22Rv1 (cell line): Measurements from ENCODE around the gene FAM187B.

Experiments used
- ZFX ChIP-seq: fragments of 450-650 bp; IDR thresholded peaks from 2 replicates; pipeline ENCODE4 v1.6.1; 2017; ENCODE audit warnings: antibody characterized with exemption, borderline replicate concordance
- TF ChIP-seq, protein P1 (sequence below): fragments of 450-650 bp; IDR thresholded peaks from 2 replicates; pipeline ENCODE4 v1.5.1; 2017; ENCODE audit warnings: mild to moderate bottlenecking

DNA sequence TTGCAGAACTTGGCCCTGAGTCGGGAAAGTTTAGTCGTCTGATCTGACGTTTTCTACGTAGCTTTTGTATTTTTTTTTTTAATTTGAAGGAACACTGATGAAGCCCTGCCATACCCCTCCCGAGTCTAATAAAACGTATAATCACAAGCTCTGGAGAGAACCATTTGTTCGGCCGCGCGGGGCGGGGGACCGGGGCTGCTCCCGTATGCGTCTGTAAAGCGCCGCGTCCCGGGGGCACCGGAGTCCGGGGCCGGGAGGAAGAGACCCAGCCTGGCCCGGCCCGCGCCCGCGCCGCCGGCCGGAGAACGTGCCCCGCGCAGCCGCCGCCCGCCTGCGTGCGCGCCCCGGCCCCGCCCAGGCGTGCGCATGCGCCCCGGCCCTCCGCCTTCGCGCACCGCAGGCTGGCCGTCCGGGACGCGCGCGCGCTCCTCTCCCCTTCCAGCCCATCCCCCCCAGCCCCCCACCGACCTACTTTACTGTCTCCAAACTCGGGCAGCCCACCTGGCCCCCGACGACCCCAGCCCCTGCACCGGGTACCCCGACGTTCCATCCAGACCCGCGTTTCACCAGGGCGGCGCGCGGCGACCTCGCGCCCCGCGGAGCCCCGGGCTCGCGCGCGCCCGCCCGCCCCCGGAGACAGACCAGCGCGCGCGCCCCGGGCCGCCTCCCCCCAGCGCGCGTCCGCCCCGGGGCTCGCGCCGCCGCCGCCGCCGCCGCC lies 39.4 kb upstream of the FAM187B start:
- TF ChIP-seq, protein P1, sequence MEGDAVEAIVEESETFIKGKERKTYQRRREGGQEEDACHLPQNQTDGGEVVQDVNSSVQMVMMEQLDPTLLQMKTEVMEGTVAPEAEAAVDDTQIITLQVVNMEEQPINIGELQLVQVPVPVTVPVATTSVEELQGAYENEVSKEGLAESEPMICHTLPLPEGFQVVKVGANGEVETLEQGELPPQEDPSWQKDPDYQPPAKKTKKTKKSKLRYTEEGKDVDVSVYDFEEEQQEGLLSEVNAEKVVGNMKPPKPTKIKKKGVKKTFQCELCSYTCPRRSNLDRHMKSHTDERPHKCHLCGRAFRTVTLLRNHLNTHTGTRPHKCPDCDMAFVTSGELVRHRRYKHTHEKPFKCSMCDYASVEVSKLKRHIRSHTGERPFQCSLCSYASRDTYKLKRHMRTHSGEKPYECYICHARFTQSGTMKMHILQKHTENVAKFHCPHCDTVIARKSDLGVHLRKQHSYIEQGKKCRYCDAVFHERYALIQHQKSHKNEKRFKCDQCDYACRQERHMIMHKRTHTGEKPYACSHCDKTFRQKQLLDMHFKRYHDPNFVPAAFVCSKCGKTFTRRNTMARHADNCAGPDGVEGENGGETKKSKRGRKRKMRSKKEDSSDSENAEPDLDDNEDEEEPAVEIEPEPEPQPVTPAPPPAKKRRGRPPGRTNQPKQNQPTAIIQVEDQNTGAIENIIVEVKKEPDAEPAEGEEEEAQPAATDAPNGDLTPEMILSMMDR, result no peak
- no peak for TF ChIP-seq ZFX
